Measurements from ENCODE around the gene DDX1.
A peak's percentile ranks its signal among the peaks of the same experiment; 100 is the strongest.

The DDX1 gene

GRCh38 chr2:15568874-15569273 is 22.8 kb upstream of the DDX1 start:
- DNase-seq (ENCODE audit: low read depth, low spot score), result no peak
- TF ChIP-seq, protein P1, sequence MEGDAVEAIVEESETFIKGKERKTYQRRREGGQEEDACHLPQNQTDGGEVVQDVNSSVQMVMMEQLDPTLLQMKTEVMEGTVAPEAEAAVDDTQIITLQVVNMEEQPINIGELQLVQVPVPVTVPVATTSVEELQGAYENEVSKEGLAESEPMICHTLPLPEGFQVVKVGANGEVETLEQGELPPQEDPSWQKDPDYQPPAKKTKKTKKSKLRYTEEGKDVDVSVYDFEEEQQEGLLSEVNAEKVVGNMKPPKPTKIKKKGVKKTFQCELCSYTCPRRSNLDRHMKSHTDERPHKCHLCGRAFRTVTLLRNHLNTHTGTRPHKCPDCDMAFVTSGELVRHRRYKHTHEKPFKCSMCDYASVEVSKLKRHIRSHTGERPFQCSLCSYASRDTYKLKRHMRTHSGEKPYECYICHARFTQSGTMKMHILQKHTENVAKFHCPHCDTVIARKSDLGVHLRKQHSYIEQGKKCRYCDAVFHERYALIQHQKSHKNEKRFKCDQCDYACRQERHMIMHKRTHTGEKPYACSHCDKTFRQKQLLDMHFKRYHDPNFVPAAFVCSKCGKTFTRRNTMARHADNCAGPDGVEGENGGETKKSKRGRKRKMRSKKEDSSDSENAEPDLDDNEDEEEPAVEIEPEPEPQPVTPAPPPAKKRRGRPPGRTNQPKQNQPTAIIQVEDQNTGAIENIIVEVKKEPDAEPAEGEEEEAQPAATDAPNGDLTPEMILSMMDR (IDR thresholded peaks at IDR 0.05; ENCODE audit: low read depth, low read length), result no peak
- H3K4me3 ChIP-seq (ENCODE audit: low read depth, low read length), result no peak overlapping the region
- in situ Hi-C loops (cut with HindIII; ENCODE audit: low sequenced_read_pairs), result no loop called here

DNA sequence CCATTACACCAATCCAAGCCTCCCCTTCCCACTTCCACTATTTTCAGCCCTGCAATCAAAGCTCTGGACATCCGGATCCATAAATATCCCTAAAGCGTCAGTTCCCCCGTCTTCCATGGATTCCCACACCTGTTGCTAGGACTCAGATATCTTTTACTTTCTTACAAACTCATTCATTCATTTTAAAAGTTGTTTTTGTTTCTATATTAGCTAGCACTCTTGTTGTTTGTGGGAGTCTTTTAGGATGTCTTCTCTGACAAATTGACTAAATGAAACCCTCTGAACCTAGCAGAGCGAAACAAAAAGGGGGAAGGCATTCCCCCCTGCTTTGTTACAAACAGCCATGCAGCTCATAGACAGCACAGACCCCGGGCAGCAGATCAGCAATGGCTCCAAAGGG is 21.6 kb upstream of the DDX1 start:
- TF ChIP-seq, protein P1 (IDR thresholded peaks at IDR 0.05; ENCODE audit: low read depth, low read length), result no peak
- in situ Hi-C loops (cut with HindIII; ENCODE audit: low sequenced_read_pairs), result no loop called here
- DNase-seq (ENCODE audit: low read depth, low spot score), result no peak
- H3K4me3 ChIP-seq (ENCODE audit: low read depth, low read length), result no peak overlapping the region

GRCh38 chr2:15571729-15572128 is 19.9 kb upstream of the DDX1 start:
- DNase-seq (ENCODE audit: low read depth, low spot score), result no peak
- no peak overlapping the region for H3K4me3 ChIP-seq (ENCODE audit: low read depth, low read length)
- TF ChIP-seq, protein P1 (IDR thresholded peaks at IDR 0.05; ENCODE audit: low read depth, low read length), result no peak
- in situ Hi-C loops (cut with HindIII; ENCODE audit: low sequenced_read_pairs), result no loop called here

DNA sequence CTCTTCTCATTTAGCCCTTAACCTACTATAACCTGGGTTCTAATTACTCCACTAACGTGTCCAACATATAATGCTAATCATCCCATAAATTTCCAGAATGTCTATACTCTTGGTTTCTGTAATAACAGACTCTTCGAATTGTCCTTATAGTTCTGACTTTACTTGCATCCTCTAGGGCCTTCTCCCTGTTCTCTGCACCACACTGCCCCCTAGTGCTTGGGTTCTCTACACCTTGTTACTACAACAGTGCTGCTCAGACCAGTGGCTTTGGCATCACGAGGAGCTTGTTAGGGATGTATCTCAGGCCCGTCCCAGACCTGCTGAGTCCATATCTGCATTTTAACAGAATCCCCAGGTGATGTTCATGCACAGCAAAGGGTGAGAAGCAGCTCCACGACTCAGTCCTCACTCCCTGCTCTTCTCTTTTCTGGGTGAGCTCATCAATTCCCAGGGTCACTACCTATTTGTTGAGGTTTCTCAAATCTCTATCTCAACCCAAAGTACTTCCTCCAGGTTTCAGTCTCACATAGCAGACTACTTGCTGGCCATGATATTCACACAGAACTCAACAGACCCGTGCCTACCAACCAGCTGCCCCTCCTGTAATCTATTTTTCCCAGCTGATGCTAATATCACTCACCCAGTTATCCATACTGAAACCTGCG is 14.5 kb upstream of the DDX1 start:
- peak; percentile 78 for DNase-seq (ENCODE audit: low read depth, low spot score)
- no peak overlapping the region for H3K4me3 ChIP-seq (ENCODE audit: low read depth, low read length)
- in situ Hi-C loops (cut with HindIII; ENCODE audit: low sequenced_read_pairs), result no loop called here
- TF ChIP-seq, protein P1 (IDR thresholded peaks at IDR 0.05; ENCODE audit: low read depth, low read length), result peak; percentile 89

DNA sequence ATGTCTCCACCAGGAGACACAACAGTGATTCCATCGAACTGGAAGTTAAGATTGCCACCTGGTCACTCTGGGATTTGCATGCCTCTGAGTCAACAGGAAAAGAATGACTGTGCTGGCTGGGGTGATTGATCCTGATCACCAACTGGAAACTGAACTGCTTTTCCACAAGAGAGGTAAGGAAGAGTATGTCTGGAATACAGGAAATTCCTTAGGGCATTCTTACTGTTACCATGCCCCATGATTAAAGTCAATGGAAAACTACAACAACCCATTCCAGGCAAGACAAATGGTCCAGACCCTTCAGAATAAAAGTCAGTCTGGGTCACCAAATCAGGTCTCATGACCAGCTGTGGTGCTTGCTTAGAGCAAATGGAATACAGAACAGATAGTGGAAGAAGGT is 12.0 kb upstream of the DDX1 start:
- TF ChIP-seq, protein P1 (IDR thresholded peaks at IDR 0.05; ENCODE audit: low read depth, low read length), result no peak
- DNase-seq (ENCODE audit: low read depth, low spot score), result no peak
- H3K4me3 ChIP-seq (ENCODE audit: low read depth, low read length), result no peak overlapping the region
- in situ Hi-C loops (cut with HindIII; ENCODE audit: low sequenced_read_pairs), result no loop called here

- in situ Hi-C loops (cut with HindIII; ENCODE audit: low sequenced_read_pairs), result no loop called here
- DNase-seq (ENCODE audit: low read depth, low spot score), result no peak
- no peak overlapping the region for H3K4me3 ChIP-seq (ENCODE audit: low read depth, low read length)
- TF ChIP-seq, protein P1 (IDR thresholded peaks at IDR 0.05; ENCODE audit: low read depth, low read length), result no peak
Observed at GRCh38 chr2:15580451-15580850, 11.2 kb upstream of the DDX1 start.
